B cell (primary cell): Measurements from ENCODE around the gene KRT35. TPM values are rescaled to one million over a fixed set of nuclear protein-coding genes. Genes with fewer than 3 reads are reported as not detected.

Source experiments
- ATAC-seq: fragments of 200-7000 bp; cut with Tn5 transposase; one replicate; pipeline ENCODE4 v1.10.0; 2021; ENCODE audit warnings: low read depth, mild to moderate bottlenecking, moderate number of reproducible peaks, moderate library complexity
- CTCF ChIA-PET: fragments of 350-600 bp; sonication (Branson Sonifier 250); formaldehyde crosslinking; loops from one replicate; lab custom pipeline; 2021; ENCODE audit warnings: antibody characterized with exemption, inconsistent platforms; lab: Charles Lee
- POLR2A ChIA-PET: fragments of 350-600 bp; sonication (Branson Sonifier 250); formaldehyde crosslinking; loops from one replicate; lab custom pipeline; 2021; ENCODE audit warnings: antibody characterized with exemption; lab: Charles Lee
- DNase-seq: peaks from one replicate; pipeline ENCODE4 v3.0.0; 2013
- H2AFZ ChIP-seq: 2 replicates; pipeline ENCODE4 v1.6.1; 2012; ENCODE audit warnings: mild to moderate bottlenecking, low read depth, low read length; ENCODE audit not compliant: insufficient read depth, poor library complexity, severe bottlenecking
- H3K27ac ChIP-seq, 2 donors: 1 replicate in 1 of 2; 2 replicates in 1 of 2; pipeline ENCODE4 v1.5.1; 2012 to 2013; ENCODE audit warnings: low read length in 2 of 2, mild to moderate bottlenecking in 2 of 2, moderate library complexity in 1 of 2
- H3K27me3 ChIP-seq, 4 experiments: fragments of 200-600 bp in 1 of 4; sonication (generic) in 1 of 4; replicated peaks in 1 of 4; 1 replicate in 2 of 4; 2 replicates in 2 of 4; pipeline versions ENCODE4 v1.6.1 to v1.7.0; 2013 to 2016; ENCODE audit warnings: low read length in 3 of 4, mild to moderate bottlenecking in 2 of 4, mixed read lengths in 1 of 4, moderate library complexity in 1 of 4; ENCODE audit not compliant: insufficient read depth in 4 of 4, control insufficient read depth in 3 of 4; ENCODE audit errors: control extremely low read depth in 1 of 4
- H3K36me3 ChIP-seq, 2 experiments: replicated peaks in 1 of 2; 1 replicate in 1 of 2; 2 replicates in 1 of 2; pipeline versions ENCODE4 v1.6.1 to v1.7.1; 2013; ENCODE audit warnings: low read length in 1 of 2; ENCODE audit not compliant: insufficient read depth in 2 of 2, control insufficient read depth in 1 of 2; ENCODE audit errors: control extremely low read depth in 1 of 2, extremely low read depth in 1 of 2
- H3K4me1 ChIP-seq, 2 donors: fragments of 200-600 bp in 1 of 2; sonication (generic) in 1 of 2; 1 replicate in 1 of 2; 2 replicates in 1 of 2; pipeline versions ENCODE4 v1.5.1 to v1.6.1; 2013 to 2017; ENCODE audit warnings: low read length in 2 of 2; ENCODE audit not compliant: control insufficient read depth in 2 of 2, insufficient read depth in 2 of 2
- H3K4me2 ChIP-seq: replicated peaks from 2 replicates; pipeline ENCODE3; 2012; ENCODE audit warnings: mild to moderate bottlenecking, low read depth, low read length; ENCODE audit not compliant: poor library complexity, severe bottlenecking
- H3K4me3 ChIP-seq, 5 experiments: fragments of 200-600 bp in 1 of 5; sonication (generic) in 1 of 5; 1 replicate in 3 of 5; 2 replicates in 2 of 5; pipeline versions ENCODE4 v1.5.1 to v1.7.0; 2011 to 2016; ENCODE audit warnings: low read length in 4 of 5, mild to moderate bottlenecking in 4 of 5, low read depth in 2 of 5, control low read depth in 1 of 5, moderate library complexity in 1 of 5; ENCODE audit not compliant: insufficient read depth in 1 of 5; ENCODE audit errors: control extremely low read depth in 1 of 5, extremely low read depth in 1 of 5
- H3K79me2 ChIP-seq: fragments of 200-600 bp; sonication (generic); one replicate; pipeline ENCODE4 v1.6.0; 2016; ENCODE audit warnings: low read length; ENCODE audit not compliant: control insufficient read depth, insufficient read depth
- H3K9ac ChIP-seq: fragments of 200-600 bp; sonication (generic); 2 replicates; pipeline ENCODE4 v1.6.1; 2017; ENCODE audit warnings: mild to moderate bottlenecking, low read length, moderate library complexity
- H3K9me3 ChIP-seq, 3 donors: one replicate each; pipeline versions ENCODE4 v1.6.1 to v1.7.1; 2013; ENCODE audit warnings: low read length in 2 of 3; ENCODE audit not compliant: control insufficient read depth in 2 of 3, insufficient read depth in 1 of 3; ENCODE audit errors: control extremely low read depth in 1 of 3
- H4K20me1 ChIP-seq: 2 replicates; pipeline ENCODE4 v1.6.0; 2012; ENCODE audit warnings: mild to moderate bottlenecking, low read length; ENCODE audit not compliant: insufficient read depth, control insufficient read depth, poor library complexity, severe bottlenecking
- H3K27ac Mint-ChIP-seq: one replicate; pipeline ENCODE4 v1.8.0; 2021; ENCODE audit warnings: mixed read lengths
- H3K27me3 Mint-ChIP-seq: one replicate; pipeline ENCODE4 v1.8.0; 2021; ENCODE audit warnings: mixed read lengths
- H3K4me1 Mint-ChIP-seq: one replicate; pipeline ENCODE4 v1.8.0; 2021; ENCODE audit warnings: mixed read lengths
- H3K4me3 Mint-ChIP-seq: one replicate; pipeline ENCODE4 v1.8.0; 2021; ENCODE audit warnings: mixed read lengths
- H3K9me3 Mint-ChIP-seq: one replicate; pipeline ENCODE4 v1.8.0; 2022; ENCODE audit warnings: mixed read lengths; ENCODE audit not compliant: insufficient read depth
- CTCF ChIP-seq: fragments of 200-600 bp; IDR thresholded peaks from one replicate; pipeline ENCODE4 v1.8.0; 2022; ENCODE audit warnings: antibody characterized with exemption, mild to moderate bottlenecking
- EZH2 ChIP-seq: IDR thresholded peaks from 2 replicates; pipeline ENCODE4 v1.6.1; 2012; ENCODE audit warnings: borderline replicate concordance, low read depth, mild to moderate bottlenecking, moderate library complexity, low read length; ENCODE audit not compliant: insufficient read depth, poor library complexity, severe bottlenecking
- WGBS: methylation state at CpG from one replicate; pipeline ENCODE4 v1.1.5; 2013; ENCODE audit warnings: missing lambda C conversion rate; ENCODE audit not compliant: insufficient coverage; 5-methylcytosine and 5-hydroxymethylcytosine counted together
- intact Hi-C: fragments of 100-400 bp; cut with micrococcal nuclease; formaldehyde crosslinking; loops from one replicate; pipeline ENCODE4 v1.10.0; 2022
- polyA plus RNA-seq: library from polyadenylated mRNA; depleted of rRNA; stranded (reverse); fragments of >200 nt; gene quantifications from 2 replicates; pipeline ENCODE4 v1.2.3, GENCODE V29; 2012
- total RNA-seq, 2 donors: library from RNA; stranded (reverse); fragments of 120-200 nt in 1 of 2; gene quantifications; 1 replicate in 1 of 2; 2 replicates in 1 of 2; pipeline versions ENCODE4 v1.2.3 to v1.2.4, GENCODE V29; 2013 to 2022

KRT35 gene
- total and polyA plus RNA-seq, 2 donors (not counting 1 experiment from before 2014, with no cell fraction given) = not detected

- ChIA-PET CTCF (no interaction called here), POLR2A (no interaction called here)
- no peak overlapping the region for H3K27ac ChIP-seq
- no peak overlapping the region for H3K9ac ChIP-seq
- no peaks in the 10 kb centered on the region for H3K9me3 Mint-ChIP-seq
- no peaks in the 10 kb centered on the region for H3K4me1 Mint-ChIP-seq
- DNase-seq = no peak
- H3K4me3 ChIP-seq = no peak overlapping the region
- H4K20me1 ChIP-seq = no peaks in the 10 kb centered on the region
- H3K9me3 ChIP-seq = no peaks in the 10 kb centered on the region
- H3K27me3 Mint-ChIP-seq = peaks cover 38% of the 10 kb centered on the region
- H2AFZ ChIP-seq = no peak overlapping the region
- H3K36me3 ChIP-seq = no peaks in the 10 kb centered on the region
- ATAC-seq = no peak
- peaks cover 0 to 2% (median 0%) of the 10 kb centered on the region in 4 experiments for H3K27me3 ChIP-seq
- H3K4me3 Mint-ChIP-seq = no peak overlapping the region
- H3K4me2 ChIP-seq = no peak overlapping the region
- WGBS = 83% methylated on average over 13 of the region's 14 CpGs
- no peaks in the 10 kb centered on the region for H3K4me1 ChIP-seq
- intact Hi-C loops = no loop called here
- H3K27ac Mint-ChIP-seq = no peak overlapping the region
- no peaks in the 10 kb centered on the region for H3K79me2 ChIP-seq
- TF ChIP-seq CTCF (no peak), EZH2 (no peak)
Measured at GRCh38 chr17:41516147-41516829, 35.3 kb upstream of the KRT35 start.

- ChIA-PET CTCF (no interaction called here), POLR2A (no interaction called here)
- ATAC-seq (no peak), DNase-seq (no peak)
- no peaks in the 10 kb centered on the region for H3K4me1 Mint-ChIP-seq
- Histone ChIP-seq H2AFZ (no peak overlapping the region), H4K20me1 (no peaks in the 10 kb centered on the region), H3K36me3 (no peaks in the 10 kb centered on the region), H3K27ac (no peak overlapping the region), H3K4me2 (no peak overlapping the region), H3K27me3 (no peaks in the 10 kb centered on the region), H3K9me3 (no peaks in the 10 kb centered on the region), H3K4me1 (no peaks in the 10 kb centered on the region), H3K4me3 (no peak overlapping the region), H3K9ac (no peak overlapping the region), H3K79me2 (no peaks in the 10 kb centered on the region)
- no peak overlapping the region for H3K4me3 Mint-ChIP-seq
- H3K27me3 Mint-ChIP-seq = peaks cover 24% of the 10 kb centered on the region
- WGBS = no CpG with 5 or more reads among the region's 5 CpGs
- H3K27ac Mint-ChIP-seq = no peak overlapping the region
- intact Hi-C loops = no loop called here
- H3K9me3 Mint-ChIP-seq = no peaks in the 10 kb centered on the region
- TF ChIP-seq CTCF (no peak), EZH2 (no peak)
Measured at GRCh38 chr17:41513168-41513547, 32.2 kb upstream of the KRT35 start.
